ENCODE results near the gene FAM13A.

DNA sequence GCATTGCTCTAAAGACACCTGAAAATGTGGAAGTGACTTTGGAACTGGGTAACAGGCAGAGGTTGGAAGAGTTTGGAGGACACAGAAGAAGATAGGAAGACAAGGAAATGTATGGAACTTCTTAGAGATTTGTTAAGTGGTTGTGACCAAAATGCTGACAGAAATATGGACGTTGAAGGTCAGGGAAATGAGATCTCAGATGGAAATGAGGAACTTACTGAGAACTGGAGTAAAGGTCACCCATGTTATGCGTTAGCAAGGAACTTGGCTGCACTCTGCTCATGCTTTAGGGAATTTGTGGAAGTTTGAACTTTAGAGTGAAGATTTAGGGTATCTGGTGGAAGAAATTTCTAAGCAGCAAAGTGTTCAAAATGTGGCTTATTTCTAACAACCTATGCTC is 99.4 kb downstream of the FAM13A start:
- TF ChIP-seq EZH2phosphoT487 (IDR thresholded peaks at IDR 0.05) (no peak), EZH2 (IDR thresholded peaks at IDR 0.05) (no peak)
- TF ChIP-seq, protein P1, sequence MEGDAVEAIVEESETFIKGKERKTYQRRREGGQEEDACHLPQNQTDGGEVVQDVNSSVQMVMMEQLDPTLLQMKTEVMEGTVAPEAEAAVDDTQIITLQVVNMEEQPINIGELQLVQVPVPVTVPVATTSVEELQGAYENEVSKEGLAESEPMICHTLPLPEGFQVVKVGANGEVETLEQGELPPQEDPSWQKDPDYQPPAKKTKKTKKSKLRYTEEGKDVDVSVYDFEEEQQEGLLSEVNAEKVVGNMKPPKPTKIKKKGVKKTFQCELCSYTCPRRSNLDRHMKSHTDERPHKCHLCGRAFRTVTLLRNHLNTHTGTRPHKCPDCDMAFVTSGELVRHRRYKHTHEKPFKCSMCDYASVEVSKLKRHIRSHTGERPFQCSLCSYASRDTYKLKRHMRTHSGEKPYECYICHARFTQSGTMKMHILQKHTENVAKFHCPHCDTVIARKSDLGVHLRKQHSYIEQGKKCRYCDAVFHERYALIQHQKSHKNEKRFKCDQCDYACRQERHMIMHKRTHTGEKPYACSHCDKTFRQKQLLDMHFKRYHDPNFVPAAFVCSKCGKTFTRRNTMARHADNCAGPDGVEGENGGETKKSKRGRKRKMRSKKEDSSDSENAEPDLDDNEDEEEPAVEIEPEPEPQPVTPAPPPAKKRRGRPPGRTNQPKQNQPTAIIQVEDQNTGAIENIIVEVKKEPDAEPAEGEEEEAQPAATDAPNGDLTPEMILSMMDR (IDR thresholded peaks at IDR 0.05), result no peak

Measured in neural progenitor cell (in vitro differentiated cells).